A673 (cell line): Measurements from ENCODE around the gene BMPR1B. TPM values are rescaled to one million over a fixed set of nuclear protein-coding genes. Genes with fewer than 3 reads are reported as not detected.

Source experiments
- BruUV-seq: library from RNA; stranded (reverse); fragments of 400-500 nt; replicated peaks from 2 replicates; lab custom pipeline; 2021; lab: Mats Ljungman, UMichigan
- CTCF ChIA-PET: fragments of 300-600 bp; sonication (Branson Sonifier 250); formaldehyde crosslinking; loops from one replicate; lab custom pipeline; 2022; ENCODE audit warnings: antibody characterized with exemption; lab: Charles Lee
- POLR2A ChIA-PET: fragments of 300-600 bp; sonication (Branson Sonifier 250); formaldehyde crosslinking; loops from one replicate; lab custom pipeline; 2022; ENCODE audit warnings: antibody characterized with exemption; ENCODE audit not compliant: low non-redundant PET; lab: Charles Lee
- DNase-seq: peaks from one replicate; pipeline ENCODE4 v3.0.0-alpha.2; 2015; ENCODE audit warnings: low spot score
- H3K27ac ChIP-seq: fragments of 200-600 bp; sonication (generic); 2 replicates; pipeline ENCODE4 v1.5.1; 2016; ENCODE audit warnings: mixed run types, low read depth, mild to moderate bottlenecking, mixed read lengths, antibody characterized with exemption, low read length; ENCODE audit not compliant: poor library complexity, severe bottlenecking
- H3K27me3 ChIP-seq: fragments of 200-600 bp; sonication (generic); replicated peaks from 2 replicates; pipeline ENCODE4 v1.6.1; 2017; ENCODE audit warnings: mixed run types, low read depth, mild to moderate bottlenecking, mixed read lengths, antibody characterized with exemption, low read length; ENCODE audit not compliant: insufficient read depth, poor library complexity
- H3K36me3 ChIP-seq: fragments of 200-600 bp; sonication (generic); 2 replicates; pipeline ENCODE4 v1.6.1; 2016; ENCODE audit warnings: mixed run types, mild to moderate bottlenecking, mixed read lengths, antibody characterized with exemption, low read length; ENCODE audit not compliant: insufficient read depth, poor library complexity, severe bottlenecking
- H3K4me1 ChIP-seq: fragments of 200-600 bp; sonication (generic); 2 replicates; pipeline ENCODE4 v1.6.1; 2017; ENCODE audit warnings: mixed run types, mild to moderate bottlenecking, mixed read lengths, antibody characterized with exemption, low read length; ENCODE audit not compliant: insufficient read depth, poor library complexity, severe bottlenecking
- H3K4me3 ChIP-seq: fragments of 200-600 bp; sonication (generic); 2 replicates; pipeline ENCODE4 v1.5.1; 2016; ENCODE audit warnings: low read depth, mixed run types, mild to moderate bottlenecking, mixed read lengths, low read length; ENCODE audit not compliant: poor library complexity, severe bottlenecking
- H3K9me3 ChIP-seq: fragments of 200-600 bp; sonication (generic); 2 replicates; pipeline ENCODE4 v1.6.1; 2016; ENCODE audit warnings: mixed run types, low read depth, mild to moderate bottlenecking, mixed read lengths, antibody characterized with exemption, low read length; ENCODE audit not compliant: poor library complexity, severe bottlenecking
- CTCF ChIP-seq: fragments of 300-800, 200-600 bp; sonication (generic); conservative IDR thresholded peaks from 2 replicates; pipeline ENCODE4 v1.5.1; 2017; ENCODE audit warnings: low read depth, mild to moderate bottlenecking, antibody characterized with exemption, low read length, moderate library complexity, mixed read lengths
- EZH2 ChIP-seq: fragments of 200-600 bp; sonication (generic); IDR thresholded peaks from 2 replicates; pipeline ENCODE4 v1.6.1; 2017; ENCODE audit warnings: borderline replicate concordance, low read depth, mild to moderate bottlenecking, mixed read lengths, antibody characterized with exemption, low read length; ENCODE audit not compliant: poor library complexity, severe bottlenecking
- intact Hi-C: fragments of 100-400 bp; cut with micrococcal nuclease; formaldehyde crosslinking; loops from one replicate; pipeline ENCODE4 v1.10.0; 2022; ENCODE audit not compliant: unreplicated experiment
- total RNA-seq: library from RNA; stranded (reverse); gene quantifications from 2 replicates; pipeline ENCODE4 v1.2.3, GENCODE V29; 2021

BMPR1B gene
- total RNA-seq, 1 experiment from 2014 or later: 2.2 TPM

- no peaks in the 10 kb centered on the region for H3K27me3 ChIP-seq
- no peak overlapping the region for H3K4me3 ChIP-seq
- CTCF ChIA-PET: no interaction called here
- no peaks in the 10 kb centered on the region for H3K36me3 ChIP-seq
- no peak for TF ChIP-seq EZH2
- TF ChIP-seq CTCF: no peak
- POLR2A ChIA-PET: no interaction called here
- no peaks in the 10 kb centered on the region for H3K4me1 ChIP-seq
- H3K9me3 ChIP-seq: no peaks in the 10 kb centered on the region
- DNase-seq: no peak
- BruUV-seq: no TSS peak
- intact Hi-C loops: no loop called here
- H3K27ac ChIP-seq: no peak overlapping the region
Measured at GRCh38 chr4:94726524-94727123, 31.1 kb upstream of the BMPR1B start.

DNA sequence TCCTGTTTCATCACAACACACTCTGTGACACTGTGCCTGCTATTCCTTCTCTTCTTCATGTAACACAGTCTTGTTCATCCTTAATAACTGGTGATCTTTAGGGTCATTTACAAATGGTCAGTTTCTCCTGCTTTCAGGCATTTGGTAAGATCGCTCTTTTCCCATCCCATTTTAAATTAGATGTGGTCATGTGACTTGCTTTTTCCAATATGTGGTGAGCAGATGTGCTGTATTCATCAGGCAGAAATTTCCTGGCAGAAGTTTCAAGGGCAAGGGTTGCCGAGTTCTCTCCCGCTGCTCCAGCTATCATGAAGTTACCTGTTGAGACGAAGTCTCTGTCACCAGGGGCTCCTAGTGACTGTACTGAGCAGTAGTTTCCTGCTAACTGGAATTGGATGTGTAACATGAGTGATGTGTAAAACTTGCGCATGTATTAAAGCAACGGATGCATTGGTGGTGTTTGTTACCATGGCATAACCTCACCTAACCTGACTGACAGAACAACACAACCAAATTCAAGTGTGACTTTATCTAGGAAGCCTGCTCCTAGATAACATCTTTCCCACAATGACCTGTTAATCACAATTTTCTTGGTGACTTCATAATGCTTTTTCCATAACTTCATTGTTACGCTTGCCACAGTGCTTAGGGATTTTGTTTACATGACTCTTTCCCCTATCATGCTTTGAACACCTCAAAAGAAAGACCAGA, 29.5 kb upstream of the BMPR1B start:
- no peak for DNase-seq
- Histone ChIP-seq H3K27me3 (no peaks in the 10 kb centered on the region), H3K36me3 (no peaks in the 10 kb centered on the region), H3K4me3 (no peak overlapping the region), H3K4me1 (peaks cover 11% of the 10 kb centered on the region), H3K9me3 (no peaks in the 10 kb centered on the region), H3K27ac (no peak overlapping the region)
- POLR2A ChIA-PET: no interaction called here
- no peak for TF ChIP-seq CTCF
- TF ChIP-seq EZH2: no peak
- CTCF ChIA-PET: no interaction called here
- intact Hi-C loops: no loop called here
- BruUV-seq: no TSS peak

- Histone ChIP-seq H3K4me3 (no peak overlapping the region), H3K27me3 (no peaks in the 10 kb centered on the region), H3K36me3 (no peaks in the 10 kb centered on the region), H3K27ac (no peak overlapping the region), H3K4me1 (peaks cover 20% of the 10 kb centered on the region), H3K9me3 (no peaks in the 10 kb centered on the region)
- no peak for TF ChIP-seq EZH2
- TF ChIP-seq CTCF: no peak
- CTCF ChIA-PET: interaction anchor here (0.6 kb wide), 1 partner anchor 11 kb away, joined by 3 read pairs; no protein-coding TSS in a partner anchor
- no peak for DNase-seq
- intact Hi-C loops: loop anchor here (5.0 kb wide), 1 partner anchor 105 kb away; no protein-coding TSS in a partner anchor
- no TSS peak for BruUV-seq
- POLR2A ChIA-PET: no interaction called here
Measured at GRCh38 chr4:94732358-94732698, 25.4 kb upstream of the BMPR1B start.
